Hepatocyte (in vitro differentiated cells): Measurements from ENCODE around the gene WDR88. TPM values are rescaled to one million over a fixed set of nuclear protein-coding genes. Genes with fewer than 3 reads are reported as not detected.

Experiments used
- DNase-seq: peaks from one replicate; pipeline ENCODE4 v3.0.0-alpha.2; 2016; ENCODE audit warnings: low spot score
- H2AFZ ChIP-seq: fragments of 200-600 bp; sonication (generic); 2 replicates; pipeline ENCODE4 v1.6.0; 2016; ENCODE audit warnings: antibody characterized with exemption, mild to moderate bottlenecking
- H3K27ac ChIP-seq: fragments of 200-600 bp; sonication (generic); 2 replicates; pipeline ENCODE4 v1.5.1; 2016; ENCODE audit warnings: mild to moderate bottlenecking
- H3K27me3 ChIP-seq: fragments of 200-600 bp; sonication (generic); 2 replicates; pipeline ENCODE4 v1.6.1; 2016
- H3K36me3 ChIP-seq: fragments of 200-600 bp; sonication (generic); replicated peaks from 2 replicates; pipeline ENCODE4 v1.5.1; 2016; ENCODE audit warnings: low read depth; ENCODE audit not compliant: insufficient read depth
- H3K4me1 ChIP-seq: fragments of 200-600 bp; sonication (generic); 2 replicates; pipeline ENCODE4 v1.5.1; 2016; ENCODE audit warnings: mild to moderate bottlenecking, moderate library complexity; ENCODE audit not compliant: insufficient read depth
- H3K4me2 ChIP-seq: fragments of 200-600 bp; sonication (generic); 2 replicates; pipeline ENCODE4 v1.6.0; 2016
- H3K4me3 ChIP-seq: fragments of 200-600 bp; sonication (generic); 2 replicates; pipeline ENCODE4 v1.5.1; 2016; ENCODE audit warnings: mild to moderate bottlenecking
- H3K79me2 ChIP-seq: fragments of 200-600 bp; sonication (generic); 2 replicates; pipeline ENCODE4 v1.6.0; 2017; ENCODE audit warnings: mild to moderate bottlenecking
- H3K9me2 ChIP-seq: fragments of 200-600 bp; sonication (generic); replicated peaks from 2 replicates; pipeline ENCODE4 v1.6.0; 2017; ENCODE audit warnings: mild to moderate bottlenecking; ENCODE audit not compliant: insufficient read depth
- H3K9me3 ChIP-seq: fragments of 200-600 bp; sonication (generic); 2 replicates; pipeline ENCODE4 v1.5.1; 2016; ENCODE audit warnings: low read depth, mild to moderate bottlenecking
- H4K20me1 ChIP-seq: fragments of 200-600 bp; sonication (generic); 2 replicates; pipeline ENCODE4 v1.6.0; 2016; ENCODE audit warnings: mild to moderate bottlenecking; ENCODE audit not compliant: insufficient read depth, poor library complexity, severe bottlenecking
- CTCF ChIP-seq: fragments of 200-600 bp; sonication (generic); IDR thresholded peaks from 2 replicates; pipeline ENCODE4 v1.5.1; 2016; ENCODE audit warnings: antibody characterized with exemption, mild to moderate bottlenecking; ENCODE audit not compliant: poor library complexity
- EZH2 ChIP-seq: fragments of 200-600 bp; sonication (generic); IDR thresholded peaks from 2 replicates; pipeline ENCODE4 v1.6.1; 2016; ENCODE audit warnings: antibody characterized with exemption, mild to moderate bottlenecking, borderline replicate concordance
- EZH2phosphoT487 ChIP-seq: fragments of 200-600 bp; sonication (generic); IDR thresholded peaks from one replicate; pipeline ENCODE4 v1.6.1; 2018; ENCODE audit warnings: antibody characterized with exemption, mild to moderate bottlenecking, low read depth, moderate library complexity; ENCODE audit not compliant: unreplicated experiment, severe bottlenecking
- WGBS: methylation state at CpG from one replicate; pipeline ENCODE4 v1.1.6; 2016; ENCODE audit warnings: low lambda C conversion rate; ENCODE audit errors: missing lambda C conversion rate; 5-methylcytosine and 5-hydroxymethylcytosine counted together
- polyA plus RNA-seq: library from polyadenylated mRNA; unstranded; fragments of >200 nt; fragmentation: Nextera tagmentation; extraction: Ambion mirVana; gene quantifications from 2 replicates; pipeline ENCODE4 v1.2.1, GENCODE V29; 2016
- total RNA-seq: library from RNA; depleted of rRNA; stranded (reverse); fragments of >200 nt; gene quantifications from 2 replicates; pipeline ENCODE4 v1.2.3, GENCODE V29; 2014

WDR88 gene
- total and polyA plus RNA-seq, 2 experiments from 2014 or later: 0.11 TPM; not detected in 1

GRCh38 chr19:33193865-33194362, 62.0 kb downstream of the WDR88 start, which contains the start of gene LRP3:
Gene LRP3 (plus strand): TSS chr19:33194330. CDS start chr19:33194786, 456 bp downstream.
- no peaks in the 10 kb centered on the region for H3K9me2 ChIP-seq
- H3K79me2 ChIP-seq: peaks cover 18% of the 10 kb centered on the region
- H3K27ac ChIP-seq: peak within 1 kb of the TSS; percentile 65
- peak within 1 kb of the TSS; percentile 98 for H3K4me2 ChIP-seq
- DNase-seq: peak; percentile 83
- no peak for TF ChIP-seq EZH2phosphoT487
- no peak for TF ChIP-seq CTCF
- no peak for TF ChIP-seq EZH2
- H3K9me3 ChIP-seq: no peaks in the 10 kb centered on the region
- H3K4me1 ChIP-seq: peaks cover 6% of the 10 kb centered on the region
- peaks cover 4% of the 10 kb centered on the region for H4K20me1 ChIP-seq
- H3K36me3 ChIP-seq: no peaks in the 10 kb centered on the region
- H3K4me3 ChIP-seq: peak within 1 kb of the TSS; percentile 87
- H2AFZ ChIP-seq: peak within 1 kb of the TSS; percentile 19
- H3K27me3 ChIP-seq: no peaks in the 10 kb centered on the region
- WGBS: 40% methylated on average over 5 of the region's 50 CpGs

GRCh38 chr19:33194532-33194885, 62.6 kb downstream of the WDR88 start:
- 4% methylated on average over 34 of the region's 57 CpGs for WGBS
- Histone ChIP-seq H3K9me2 (no peaks in the 10 kb centered on the region), H3K36me3 (no peaks in the 10 kb centered on the region), H3K79me2 (peaks cover 18% of the 10 kb centered on the region), H3K4me3 (peak overlapping the region; percentile 87), H2AFZ (no peak overlapping the region), H3K4me1 (peaks cover 6% of the 10 kb centered on the region), H4K20me1 (peaks cover 4% of the 10 kb centered on the region), H3K27me3 (no peaks in the 10 kb centered on the region), H3K4me2 (peak overlapping the region; percentile 98), H3K27ac (peak overlapping the region; percentile 65), H3K9me3 (no peaks in the 10 kb centered on the region)
- TF ChIP-seq EZH2phosphoT487 (no peak), CTCF (no peak), EZH2 (no peak)
- DNase-seq: peak; percentile 44

GRCh38 chr19:33194886-33195644, 63.2 kb downstream of the WDR88 start:
- Histone ChIP-seq H3K4me2 (peak overlapping the region; percentile 98), H4K20me1 (peaks cover 4% of the 10 kb centered on the region), H3K79me2 (peaks cover 18% of the 10 kb centered on the region), H3K4me3 (peak overlapping the region; percentile 87), H3K27me3 (no peaks in the 10 kb centered on the region), H3K36me3 (no peaks in the 10 kb centered on the region), H3K4me1 (peaks cover 6% of the 10 kb centered on the region), H3K9me3 (no peaks in the 10 kb centered on the region), H2AFZ (peak overlapping the region; percentile 19), H3K9me2 (no peaks in the 10 kb centered on the region), H3K27ac (peak overlapping the region; percentile 65)
- under 1% methylated on average over 18 of the region's 49 CpGs for WGBS
- no peak for TF ChIP-seq EZH2phosphoT487
- no peak for TF ChIP-seq CTCF
- no peak for TF ChIP-seq EZH2
- DNase-seq: peak; percentile 61
